Activated naive CD8-positive, alpha-beta T cell treated with anti-CD3 and anti-CD28 coated beads for 36 hours (primary cell): ENCODE data around the gene UQCR10. TPM values are rescaled to one million over a fixed set of nuclear protein-coding genes. Genes with fewer than 3 reads are reported as not detected.

Experiments used
- DNase-seq: peaks from one replicate; pipeline ENCODE4 v3.0.0; 2021
- H3K27ac Mint-ChIP-seq: one replicate; pipeline ENCODE4 v1.8.0; 2022; ENCODE audit warnings: mild to moderate bottlenecking, moderate library complexity, mixed read lengths
- H3K27me3 Mint-ChIP-seq: one replicate; pipeline ENCODE4 v1.8.0; 2022; ENCODE audit warnings: mild to moderate bottlenecking, mixed read lengths
- H3K36me3 Mint-ChIP-seq: one replicate; pipeline ENCODE4 v1.8.0; 2021; ENCODE audit warnings: mild to moderate bottlenecking, mixed read lengths
- H3K4me1 Mint-ChIP-seq: one replicate; pipeline ENCODE4 v1.8.0; 2021; ENCODE audit warnings: mixed read lengths
- H3K4me3 Mint-ChIP-seq: one replicate; pipeline ENCODE4 v1.8.0; 2022; ENCODE audit warnings: mild to moderate bottlenecking, moderate library complexity, mixed read lengths
- H3K9me3 Mint-ChIP-seq: one replicate; pipeline ENCODE4 v1.8.0; 2022; ENCODE audit warnings: mixed read lengths
- total RNA-seq, 2 experiments: library from RNA; stranded (reverse); gene quantifications; one replicate each; pipeline ENCODE4 v1.2.3, GENCODE V29; 2021

UQCR10 gene
- total RNA-seq, 2 experiments from 2014 or later, result 108 to 117 TPM

- H3K9me3 Mint-ChIP-seq, result no peaks in the 10 kb centered on the region
- no peaks in the 10 kb centered on the region for H3K4me1 Mint-ChIP-seq
- H3K36me3 Mint-ChIP-seq, result peaks cover 9% of the 10 kb centered on the region
- no peaks in the 10 kb centered on the region for H3K27me3 Mint-ChIP-seq
- no peak overlapping the region for H3K27ac Mint-ChIP-seq
- no peak for DNase-seq
- no peak overlapping the region for H3K4me3 Mint-ChIP-seq
Measured at GRCh38 chr22:29790061-29790460, 22.9 kb downstream of the UQCR10 start.

DNA sequence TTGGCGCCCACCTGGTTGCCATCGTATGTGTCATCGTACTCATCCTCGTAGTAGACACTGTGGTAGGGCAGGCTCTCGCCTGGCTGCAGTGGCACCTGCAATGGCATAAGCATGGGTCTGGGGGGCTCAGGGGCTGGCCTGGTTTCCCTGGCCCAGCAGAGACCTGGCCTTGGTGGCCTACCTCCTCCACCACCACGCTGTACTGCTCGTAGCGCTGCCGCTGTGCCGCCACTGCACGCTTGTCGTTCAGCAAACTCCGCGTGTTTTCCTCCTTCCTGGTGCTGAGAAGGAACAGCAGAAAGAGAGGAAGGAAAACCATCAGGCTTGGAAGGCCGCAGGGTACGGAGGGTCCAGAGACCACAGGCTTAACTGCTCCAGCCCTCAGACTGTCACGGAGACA lies 26.2 kb downstream of the UQCR10 start:
- Mint-ChIP-seq H3K27ac (no peak overlapping the region), H3K9me3 (no peaks in the 10 kb centered on the region), H3K4me3 (no peak overlapping the region), H3K27me3 (no peaks in the 10 kb centered on the region), H3K4me1 (peaks cover 3% of the 10 kb centered on the region), H3K36me3 (peaks cover 3% of the 10 kb centered on the region)
- DNase-seq, result no peak

GRCh38 chr22:29795663-29796062 lies 28.5 kb downstream of the UQCR10 start:
- peaks cover 6% of the 10 kb centered on the region for H3K4me1 Mint-ChIP-seq
- no peaks in the 10 kb centered on the region for H3K9me3 Mint-ChIP-seq
- peaks cover 8% of the 10 kb centered on the region for H3K36me3 Mint-ChIP-seq
- H3K27me3 Mint-ChIP-seq, result no peaks in the 10 kb centered on the region
- no peak for DNase-seq
- no peak overlapping the region for H3K27ac Mint-ChIP-seq
- H3K4me3 Mint-ChIP-seq, result no peak overlapping the region

DNA sequence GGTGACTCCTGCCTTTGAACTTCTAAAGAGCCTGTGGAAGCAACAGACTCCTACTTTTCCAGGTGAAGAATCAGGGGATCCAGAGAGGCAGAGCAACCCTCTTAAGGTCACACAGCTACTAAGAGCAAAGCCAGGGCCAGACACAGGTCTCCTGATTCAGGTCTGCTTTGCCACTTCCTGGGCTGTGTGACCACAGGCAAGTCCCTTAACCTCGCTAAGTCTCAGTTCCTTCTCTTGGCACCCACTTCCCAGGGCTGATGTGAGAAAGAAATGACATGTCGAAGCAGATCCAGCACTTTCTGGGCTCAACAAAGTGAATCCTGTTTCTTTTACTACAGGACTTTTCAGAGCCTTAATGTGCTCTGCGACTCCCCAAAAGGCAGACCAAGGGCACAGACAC lies 30.2 kb downstream of the UQCR10 start:
- Mint-ChIP-seq H3K9me3 (no peaks in the 10 kb centered on the region), H3K27me3 (no peaks in the 10 kb centered on the region), H3K36me3 (peaks cover 6% of the 10 kb centered on the region), H3K27ac (no peak overlapping the region), H3K4me1 (peaks cover 6% of the 10 kb centered on the region), H3K4me3 (no peak overlapping the region)
- DNase-seq, result no peak

GRCh38 chr22:29798318-29798717 lies 31.1 kb downstream of the UQCR10 start:
- Mint-ChIP-seq H3K4me1 (peaks cover 6% of the 10 kb centered on the region), H3K9me3 (no peaks in the 10 kb centered on the region), H3K4me3 (no peak overlapping the region), H3K36me3 (peaks cover 6% of the 10 kb centered on the region), H3K27ac (no peak overlapping the region), H3K27me3 (no peaks in the 10 kb centered on the region)
- no peak for DNase-seq

DNA sequence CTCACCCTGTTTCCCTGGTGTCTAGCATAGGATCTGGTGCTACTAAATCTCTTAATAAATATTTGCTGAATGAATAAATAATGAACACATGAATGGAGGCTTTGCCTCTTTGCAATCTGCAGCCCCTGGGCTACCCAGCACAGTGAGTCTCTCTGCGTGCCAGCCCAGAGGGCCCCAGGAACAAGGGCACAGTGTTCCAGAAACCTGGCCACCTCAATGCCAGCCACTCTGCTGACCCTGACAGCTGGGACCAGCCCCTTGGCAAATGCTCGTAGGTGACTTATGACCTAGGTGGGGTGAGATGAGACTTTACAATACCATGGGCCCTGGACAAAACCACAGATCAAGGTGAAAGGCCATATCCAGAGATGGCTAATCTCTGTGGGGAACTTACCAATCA lies 31.6 kb downstream of the UQCR10 start:
- H3K27me3 Mint-ChIP-seq, result no peaks in the 10 kb centered on the region
- no peaks in the 10 kb centered on the region for H3K9me3 Mint-ChIP-seq
- peaks cover 6% of the 10 kb centered on the region for H3K4me1 Mint-ChIP-seq
- H3K27ac Mint-ChIP-seq, result peak overlapping the region; percentile 60
- no peak overlapping the region for H3K4me3 Mint-ChIP-seq
- H3K36me3 Mint-ChIP-seq, result peaks cover 6% of the 10 kb centered on the region
- DNase-seq, result no peak

- no peak overlapping the region for H3K27ac Mint-ChIP-seq
- H3K4me1 Mint-ChIP-seq, result peaks cover 6% of the 10 kb centered on the region
- H3K4me3 Mint-ChIP-seq, result no peak overlapping the region
Measured at GRCh38 chr22:29799217-29799680, 32.1 kb downstream of the UQCR10 start.

GRCh38 chr22:29801153-29801552 lies 34.0 kb downstream of the UQCR10 start:
- peaks cover 7% of the 10 kb centered on the region for H3K36me3 Mint-ChIP-seq

More at GRCh38 chr22:29799217-29799680, 32.1 kb downstream of the UQCR10 start:
- H3K27me3 Mint-ChIP-seq, result no peaks in the 10 kb centered on the region
- peaks cover 6% of the 10 kb centered on the region for H3K36me3 Mint-ChIP-seq
- no peak for DNase-seq
- H3K9me3 Mint-ChIP-seq, result no peaks in the 10 kb centered on the region

DNA sequence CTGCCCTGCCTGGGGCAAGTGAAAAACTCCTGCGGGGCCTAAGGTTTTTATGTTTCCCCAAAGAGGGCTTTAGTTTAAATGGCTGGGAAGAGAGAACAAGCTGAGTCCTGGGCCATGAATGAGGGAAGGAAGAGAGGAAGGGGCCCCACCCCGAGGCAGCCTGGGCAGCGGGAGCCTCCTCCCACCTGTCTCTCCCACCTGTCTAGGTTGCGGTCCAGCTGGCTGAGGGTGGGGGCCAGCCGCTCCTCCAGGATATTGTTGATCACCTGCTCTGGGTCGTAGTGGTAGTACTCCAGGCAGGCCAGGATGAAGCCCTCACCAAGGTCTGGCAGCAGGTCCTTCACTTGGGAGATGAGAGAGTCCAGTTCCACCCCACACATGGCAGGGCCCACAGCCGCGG lies 34.6 kb downstream of the UQCR10 start:
- Mint-ChIP-seq H3K27ac (no peak overlapping the region), H3K4me3 (no peak overlapping the region), H3K9me3 (no peaks in the 10 kb centered on the region), H3K4me1 (peaks cover 6% of the 10 kb centered on the region), H3K27me3 (no peaks in the 10 kb centered on the region), H3K36me3 (peaks cover 7% of the 10 kb centered on the region)
- DNase-seq, result no peak

More at GRCh38 chr22:29801153-29801552, 34.0 kb downstream of the UQCR10 start:
- no peak overlapping the region for H3K4me3 Mint-ChIP-seq
- H3K9me3 Mint-ChIP-seq, result no peaks in the 10 kb centered on the region
- H3K27me3 Mint-ChIP-seq, result no peaks in the 10 kb centered on the region
- peaks cover 6% of the 10 kb centered on the region for H3K4me1 Mint-ChIP-seq
- DNase-seq, result no peak
- no peak overlapping the region for H3K27ac Mint-ChIP-seq

GRCh38 chr22:29803190-29803589 lies 36.0 kb downstream of the UQCR10 start:
- Mint-ChIP-seq H3K4me1 (peaks cover 5% of the 10 kb centered on the region), H3K27me3 (no peaks in the 10 kb centered on the region), H3K4me3 (no peak overlapping the region), H3K9me3 (no peaks in the 10 kb centered on the region), H3K36me3 (peaks cover 8% of the 10 kb centered on the region), H3K27ac (no peak overlapping the region)
- no peak for DNase-seq

DNA sequence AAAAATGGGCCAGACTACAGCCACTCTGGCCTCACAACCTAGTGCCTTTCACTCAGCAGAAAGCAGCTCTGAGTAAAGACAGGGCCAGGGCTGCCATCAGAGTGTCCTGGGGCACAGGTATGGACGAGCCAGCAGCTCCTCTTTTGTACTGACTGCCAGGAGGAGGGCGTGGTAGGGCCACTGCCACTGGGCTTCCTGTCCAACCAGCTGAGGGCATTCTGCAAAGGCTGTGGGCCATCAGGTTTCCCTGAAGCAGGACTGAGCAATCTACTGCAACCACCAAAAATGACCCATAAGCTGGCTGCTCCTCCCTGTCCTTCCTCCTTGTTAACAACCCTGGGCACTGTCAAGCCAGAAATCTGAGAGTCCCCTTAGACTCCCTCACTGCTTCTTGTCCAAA lies 37.8 kb downstream of the UQCR10 start:
- no peak for DNase-seq
- H3K4me1 Mint-ChIP-seq, result no peaks in the 10 kb centered on the region
- no peak overlapping the region for H3K4me3 Mint-ChIP-seq
- H3K36me3 Mint-ChIP-seq, result peaks cover 9% of the 10 kb centered on the region
- no peak overlapping the region for H3K27ac Mint-ChIP-seq
- H3K27me3 Mint-ChIP-seq, result no peaks in the 10 kb centered on the region
- no peaks in the 10 kb centered on the region for H3K9me3 Mint-ChIP-seq

DNA sequence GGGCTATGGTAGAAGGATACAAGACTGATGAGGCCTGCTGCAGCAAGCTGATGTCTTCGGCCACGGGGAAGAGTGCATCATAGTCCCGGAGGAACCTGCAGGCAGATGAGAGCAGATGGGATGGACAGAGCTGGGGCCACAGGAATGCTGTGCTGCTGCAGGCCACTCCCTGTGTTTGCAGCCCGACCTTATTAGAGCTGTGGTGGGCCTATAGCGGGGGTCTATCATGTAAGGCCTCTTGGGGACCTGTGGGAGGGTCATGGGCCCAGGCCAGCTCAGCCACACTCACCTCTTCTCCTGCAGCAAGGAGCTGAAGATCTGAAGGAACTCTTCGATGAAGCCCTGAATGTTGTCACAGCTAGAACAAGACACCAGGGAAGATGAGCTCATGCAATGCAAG lies 39.0 kb downstream of the UQCR10 start:
- Mint-ChIP-seq H3K27me3 (no peaks in the 10 kb centered on the region), H3K36me3 (peaks cover 9% of the 10 kb centered on the region), H3K27ac (no peak overlapping the region), H3K9me3 (no peaks in the 10 kb centered on the region), H3K4me1 (no peaks in the 10 kb centered on the region), H3K4me3 (no peak overlapping the region)
- no peak for DNase-seq

- DNase-seq, result no peak
- Mint-ChIP-seq H3K27ac (no peak overlapping the region), H3K4me3 (no peak overlapping the region), H3K27me3 (no peaks in the 10 kb centered on the region), H3K9me3 (no peaks in the 10 kb centered on the region), H3K4me1 (no peaks in the 10 kb centered on the region), H3K36me3 (peaks cover 13% of the 10 kb centered on the region)
Measured at GRCh38 chr22:29810216-29810615, 43.0 kb downstream of the UQCR10 start.

DNA sequence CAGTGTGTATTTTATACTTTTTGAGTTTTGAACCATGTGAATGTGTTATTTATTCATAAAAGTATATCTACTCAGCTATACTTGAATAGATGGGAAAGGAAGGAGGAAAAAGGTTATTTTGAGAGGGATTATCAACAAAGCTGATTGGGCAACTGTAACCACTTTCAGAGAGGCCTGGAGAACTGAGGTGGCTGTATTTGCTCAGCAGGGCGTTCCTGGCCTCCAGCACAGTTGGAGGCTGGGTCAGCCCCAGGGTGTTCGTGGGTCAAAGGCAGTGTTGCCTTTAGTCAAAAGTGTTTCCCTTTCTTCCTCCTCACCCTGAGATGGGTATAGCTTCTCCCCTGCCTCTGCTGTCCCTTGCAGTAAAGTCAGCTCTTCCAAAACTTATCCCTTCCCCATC lies 44.2 kb downstream of the UQCR10 start:
- Mint-ChIP-seq H3K27me3 (no peaks in the 10 kb centered on the region), H3K9me3 (no peaks in the 10 kb centered on the region), H3K36me3 (peaks cover 12% of the 10 kb centered on the region), H3K27ac (no peak overlapping the region), H3K4me1 (no peaks in the 10 kb centered on the region), H3K4me3 (no peak overlapping the region)
- no peak for DNase-seq

GRCh38 chr22:29813126-29813525 lies 46.0 kb downstream of the UQCR10 start:
- no peak overlapping the region for H3K4me3 Mint-ChIP-seq
- H3K27ac Mint-ChIP-seq, result no peak overlapping the region
- H3K9me3 Mint-ChIP-seq, result no peaks in the 10 kb centered on the region
- H3K36me3 Mint-ChIP-seq, result peaks cover 17% of the 10 kb centered on the region
- H3K27me3 Mint-ChIP-seq, result no peaks in the 10 kb centered on the region
- no peaks in the 10 kb centered on the region for H3K4me1 Mint-ChIP-seq
- DNase-seq, result no peak

DNA sequence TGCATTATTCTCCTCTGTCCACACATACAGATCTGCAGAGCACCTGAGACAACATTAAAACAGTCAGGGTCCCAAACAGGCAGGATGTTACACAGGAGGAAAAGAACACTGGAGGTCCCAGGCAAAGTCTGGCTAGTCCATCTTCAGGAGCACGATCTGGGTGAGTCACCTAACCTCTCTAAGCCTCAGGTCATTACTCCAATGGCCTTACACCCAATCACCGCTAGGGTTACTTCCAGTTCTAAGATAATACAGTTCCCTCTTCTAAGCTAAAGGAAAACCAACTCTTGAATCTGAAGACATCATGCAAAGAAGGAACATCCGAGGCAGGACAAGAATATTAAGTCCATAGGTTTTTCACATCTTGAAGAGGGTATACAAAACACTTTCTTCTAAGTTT lies 46.4 kb downstream of the UQCR10 start:
- H3K36me3 Mint-ChIP-seq, result peaks cover 15% of the 10 kb centered on the region
- H3K4me3 Mint-ChIP-seq, result no peak overlapping the region
- H3K27me3 Mint-ChIP-seq, result no peaks in the 10 kb centered on the region
- H3K9me3 Mint-ChIP-seq, result no peaks in the 10 kb centered on the region
- H3K27ac Mint-ChIP-seq, result no peak overlapping the region
- no peak for DNase-seq
- H3K4me1 Mint-ChIP-seq, result no peaks in the 10 kb centered on the region

- no peak overlapping the region for H3K27ac Mint-ChIP-seq
- H3K4me3 Mint-ChIP-seq, result no peak overlapping the region
- DNase-seq, result no peak
- H3K36me3 Mint-ChIP-seq, result peaks cover 17% of the 10 kb centered on the region
- H3K4me1 Mint-ChIP-seq, result no peaks in the 10 kb centered on the region
- H3K9me3 Mint-ChIP-seq, result no peaks in the 10 kb centered on the region
- no peaks in the 10 kb centered on the region for H3K27me3 Mint-ChIP-seq
Measured at GRCh38 chr22:29814003-29814402, 46.8 kb downstream of the UQCR10 start.
